H1 (cell line): ENCODE results near the gene CASR. TPM values are rescaled to one million over a fixed set of nuclear protein-coding genes. Genes with fewer than 3 reads are reported as not detected.

ENCODE experiments used
- PHF8 ChIP-seq: fragments of 200-600 bp; sonication (generic); conservative IDR thresholded peaks from 2 replicates; pipeline ENCODE4 v1.7.1; 2012; ENCODE audit warnings: low read depth, mild to moderate bottlenecking, inconsistent platforms, low read length, moderate library complexity
- SIN3A ChIP-seq, 2 experiments: IDR thresholded peaks in 1 of 2; conservative IDR thresholded peaks in 1 of 2; 2 replicates each; pipeline ENCODE4 v1.6.1; 2011 to 2012; ENCODE audit warnings: low read length in 2 of 2, improper control_type of control experiment in 1 of 2, low read depth in 1 of 2, mild to moderate bottlenecking in 1 of 2
- YY1 ChIP-seq: IDR thresholded peaks from 2 replicates; pipeline ENCODE4 v1.6.1; 2011; ENCODE audit warnings: low read depth, mild to moderate bottlenecking, low read length
- polyA plus RNA-seq, 7 experiments: library from polyadenylated mRNA; depleted of rRNA in 3 of 7; stranded (reverse) in 5 of 7; unstranded in 2 of 7; fragments of >200 nt in 5 of 7; fragments of 200-250 nt in 2 of 7; gene quantifications; 1 replicate in 5 of 7; 2 replicates in 1 of 7; 4 replicates in 1 of 7; pipeline versions ENCODE4 v1.2.1 to v1.2.3, GENCODE V29; 2011 to 2013; ENCODE audit warnings: missing spikeins in 2 of 7, mixed read lengths in 2 of 7
- total RNA-seq: library from RNA; stranded (reverse); fragmentation: NEBNext Ultra II Directional; extraction: Animal tissue kit (Norgen Biotek cat#: 25700); gene quantifications from 2 replicates; pipeline ENCODE4 v1.2.1, GENCODE V29; 2021

The CASR gene
- total and polyA plus RNA-seq, 2 of the 8 experiments (the other 6 are each of a cell fraction or from before 2014, with no cell fraction given), result 0.36 to 0.58 TPM

DNA sequence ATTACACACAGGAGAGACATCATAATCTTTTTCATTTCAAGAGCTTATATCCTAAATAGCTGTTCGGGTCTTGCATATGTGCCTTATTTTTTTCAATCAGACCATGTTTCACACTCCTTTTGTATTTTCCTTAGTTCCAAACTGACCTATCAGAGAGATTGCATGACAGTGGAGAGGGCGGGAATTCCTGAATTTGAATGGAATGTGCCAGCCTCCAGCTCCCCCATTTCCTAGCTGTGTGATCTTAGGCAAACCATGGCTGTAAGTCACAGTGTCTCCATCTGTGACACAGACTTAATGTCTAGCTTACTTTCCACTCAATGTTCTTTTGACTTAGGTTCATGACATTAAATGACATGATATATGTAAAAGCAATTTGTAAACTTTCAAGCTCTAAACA lies 79.6 kb downstream of the CASR start (continued):
- TF ChIP-seq PHF8 (no peak), SIN3A (conservative IDR thresholded peaks at IDR 0.05 in 1 of 2, IDR thresholded peaks at IDR 0.05 in 1 of 2; ENCODE audit: low read depth in 1 of 2, low read length in 2 of 2) (no peak), YY1 (0 out of 2 replicates have a peak, but pooled peaks have one; percentile 42)
